K562 (cell line): ENCODE results near the gene RTL5. TPM values are rescaled to one million over a fixed set of nuclear protein-coding genes. Genes with fewer than 3 reads are reported as not detected.

Experiments
- COPS2 ChIP-seq: fragments of 450-650 bp; conservative IDR thresholded peaks from 2 replicates; pipeline ENCODE4 v1.6.1; 2016; ENCODE audit warnings: mild to moderate bottlenecking, moderate library complexity
- DNMT1 ChIP-seq: fragments of 450-650 bp; IDR thresholded peaks from 2 replicates; pipeline ENCODE4 v1.6.1; 2016; ENCODE audit warnings: antibody characterized with exemption, mild to moderate bottlenecking
- E2F5 ChIP-seq: sonication (generic); formaldehyde crosslinking; IDR thresholded peaks from 2 replicates; pipeline ENCODE4 v1.8.0; 2022; ENCODE audit warnings: mild to moderate bottlenecking, missing genetic modification reagents
- FOXK2 ChIP-seq, 2 experiments: fragments of 450-650 bp; IDR thresholded peaks in 1 of 2; conservative IDR thresholded peaks in 1 of 2; 2 replicates each; pipeline ENCODE4 v1.6.1; 2016; ENCODE audit warnings: low read depth in 2 of 2, mild to moderate bottlenecking in 1 of 2
- HBP1 ChIP-seq: fragments of 450-650 bp; formaldehyde crosslinking; IDR thresholded peaks from 2 replicates; pipeline ENCODE4 v1.4.0; 2022; ENCODE audit warnings: missing genetic modification characterization
- HEY1 ChIP-seq: fragments of 250-450 bp; sonication (Bioruptor Pico); IDR thresholded peaks from 2 replicates; pipeline ENCODE4 v1.5.0; 2020; ENCODE audit warnings: mild to moderate bottlenecking, moderate library complexity, borderline replicate concordance
- MGA ChIP-seq: fragments of 450-650 bp; IDR thresholded peaks from 2 replicates; pipeline ENCODE4 v1.6.1; 2016; ENCODE audit warnings: mild to moderate bottlenecking, moderate library complexity
- NR2F6 ChIP-seq: fragments of 450-650 bp; formaldehyde crosslinking; IDR thresholded peaks from 2 replicates; pipeline ENCODE4 v1.4.0; 2020; ENCODE audit warnings: mild to moderate bottlenecking
- SMARCE1 ChIP-seq: fragments of 450-650 bp; IDR thresholded peaks from 2 replicates; pipeline ENCODE4 v1.7.1; 2016; ENCODE audit warnings: mild to moderate bottlenecking
- TCF3 ChIP-seq: sonication (generic); formaldehyde crosslinking; IDR thresholded peaks from 2 replicates; pipeline ENCODE4 v1.4.0; 2020; ENCODE audit warnings: mild to moderate bottlenecking, missing genetic modification reagents
- ZNF232 ChIP-seq: sonication (generic); formaldehyde crosslinking; IDR thresholded peaks from 2 replicates; pipeline ENCODE4 v1.8.0; 2022; ENCODE audit warnings: mild to moderate bottlenecking, missing genetic modification reagents
- polyA plus RNA-seq, 8 experiments: library from polyadenylated mRNA; depleted of rRNA in 4 of 8; stranded (reverse) in 5 of 8; unstranded in 3 of 8; fragments of >200 nt; fragmentation: Nextera tagmentation in 2 of 8; fragmentation: Illumina TruSeq in 1 of 8; extraction: Ambion mirVana in 2 of 8; extraction: Trizol in 1 of 8; gene quantifications; 2 replicates each; pipeline versions ENCODE4 v1.2.1 to v1.2.3, GENCODE V29; 2011 to 2014; ENCODE audit warnings: inconsistent platforms in 1 of 8, missing spikeins in 1 of 8
- total RNA-seq, 7 experiments: library from RNA; depleted of rRNA in 6 of 7; stranded (reverse); fragments of >200 nt in 6 of 7; fragmentation: Illumina TruSeq in 2 of 7; extraction: Trizol in 2 of 7; gene quantifications; 2 replicates each; pipeline versions ENCODE4 v1.2.1 to v1.2.3, GENCODE V29; 2011 to 2021; ENCODE audit warnings: low replicate concordance in 1 of 7

Gene RTL5
- total and polyA plus RNA-seq, 9 of the 15 experiments (the other 6 are each of a cell fraction or from before 2014, with no cell fraction given): 0.03 TPM; not detected in 8

- TF ChIP-seq MGA: no peak
- no peak for TF ChIP-seq E2F5 (CRISPR knock-in tag)
- TF ChIP-seq COPS2: no peak
- TF ChIP-seq DNMT1: no peak
- no peak for TF ChIP-seq HEY1 (CRISPR knock-in tag)
- no peak for TF ChIP-seq SMARCE1
- no peak for TF ChIP-seq ZNF232 (CRISPR knock-in tag)
- TF ChIP-seq NR2F6 (CRISPR knock-in tag): no peak
- TF ChIP-seq HBP1 (CRISPR knock-in tag): no peak
- TF ChIP-seq TCF3 (CRISPR knock-in tag): no peak
- no peak for TF ChIP-seq FOXK2 (conservative IDR thresholded peaks at IDR 0.05 in 1 of 2, IDR thresholded peaks at IDR 0.05 in 1 of 2; ENCODE audit: low read depth in 2 of 2)
Measured at GRCh38 chrX:72133851-72134546, 2.3 kb upstream of the RTL5 start (continued).
